Epithelial cell of esophagus (primary cell): ENCODE data around the gene RAB12.

Source experiments
- DNase-seq: peaks from one replicate; pipeline ENCODE4 v3.0.0; 2010; ENCODE audit warnings: low read depth
- H3K4me3 ChIP-seq: 2 replicates; pipeline ENCODE4 v1.5.1; 2011; ENCODE audit warnings: mild to moderate bottlenecking, low read length, control low read depth
- TF ChIP-seq, protein P1 (sequence below): IDR thresholded peaks from 2 replicates; pipeline ENCODE4 v1.5.1; 2011; ENCODE audit warnings: low read depth, mild to moderate bottlenecking, low read length, control low read depth, inconsistent platforms; ENCODE audit not compliant: insufficient read depth; ENCODE audit errors: missing control alignments

The RAB12 gene

DNA sequence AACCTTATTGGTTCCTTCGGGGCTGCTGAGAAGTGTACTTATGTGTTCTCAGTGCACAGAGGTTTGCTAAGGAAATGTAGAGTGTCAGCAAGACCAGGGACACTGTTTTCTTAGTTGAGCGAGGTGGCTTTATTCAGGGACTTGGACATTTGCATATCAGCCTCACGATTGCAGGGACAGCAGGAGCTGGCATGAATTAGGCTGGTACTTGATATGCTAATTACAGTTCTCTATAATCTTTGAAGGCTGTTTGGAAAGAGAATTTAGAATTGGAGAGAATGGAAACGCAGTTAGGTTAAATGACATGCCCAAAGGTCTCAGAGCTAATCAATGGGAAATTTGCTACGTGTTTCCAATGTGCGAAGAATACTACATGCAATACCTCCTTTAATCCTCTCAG, 77.4 kb downstream of the RAB12 start:
- H3K4me3 ChIP-seq: no peak overlapping the region
- no peak for DNase-seq
- TF ChIP-seq, protein P1, sequence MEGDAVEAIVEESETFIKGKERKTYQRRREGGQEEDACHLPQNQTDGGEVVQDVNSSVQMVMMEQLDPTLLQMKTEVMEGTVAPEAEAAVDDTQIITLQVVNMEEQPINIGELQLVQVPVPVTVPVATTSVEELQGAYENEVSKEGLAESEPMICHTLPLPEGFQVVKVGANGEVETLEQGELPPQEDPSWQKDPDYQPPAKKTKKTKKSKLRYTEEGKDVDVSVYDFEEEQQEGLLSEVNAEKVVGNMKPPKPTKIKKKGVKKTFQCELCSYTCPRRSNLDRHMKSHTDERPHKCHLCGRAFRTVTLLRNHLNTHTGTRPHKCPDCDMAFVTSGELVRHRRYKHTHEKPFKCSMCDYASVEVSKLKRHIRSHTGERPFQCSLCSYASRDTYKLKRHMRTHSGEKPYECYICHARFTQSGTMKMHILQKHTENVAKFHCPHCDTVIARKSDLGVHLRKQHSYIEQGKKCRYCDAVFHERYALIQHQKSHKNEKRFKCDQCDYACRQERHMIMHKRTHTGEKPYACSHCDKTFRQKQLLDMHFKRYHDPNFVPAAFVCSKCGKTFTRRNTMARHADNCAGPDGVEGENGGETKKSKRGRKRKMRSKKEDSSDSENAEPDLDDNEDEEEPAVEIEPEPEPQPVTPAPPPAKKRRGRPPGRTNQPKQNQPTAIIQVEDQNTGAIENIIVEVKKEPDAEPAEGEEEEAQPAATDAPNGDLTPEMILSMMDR: no peak

DNA sequence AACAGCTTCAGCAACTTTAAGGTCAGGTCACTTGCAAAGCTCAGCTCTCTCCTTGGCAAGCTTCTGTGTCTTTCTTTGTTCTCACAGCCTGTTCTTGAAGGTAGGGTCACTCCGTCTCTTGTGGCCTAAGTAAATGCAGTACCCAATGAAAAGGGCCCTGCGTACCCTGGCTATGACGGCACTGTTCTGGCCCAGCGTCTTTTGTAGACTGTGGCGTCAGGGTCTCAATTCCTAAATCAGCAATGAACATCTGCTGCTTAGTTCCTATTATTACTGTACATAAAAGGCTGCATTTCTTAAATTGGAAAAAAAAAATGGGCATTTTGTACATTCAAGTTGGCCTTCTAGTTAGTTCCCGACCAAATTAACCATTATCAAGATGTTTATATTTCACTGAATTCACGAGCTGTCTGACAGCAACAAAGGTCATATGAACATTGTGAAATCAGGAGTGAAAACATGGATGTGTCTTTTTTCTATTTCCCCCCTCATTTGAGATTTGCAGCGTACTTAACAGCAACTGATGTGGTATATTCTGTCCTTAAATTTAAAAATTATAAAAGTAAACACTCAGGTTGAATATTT, 79.1 kb downstream of the RAB12 start:
- no peak overlapping the region for H3K4me3 ChIP-seq
- no peak for DNase-seq
- TF ChIP-seq, protein P1: no peak

DNA sequence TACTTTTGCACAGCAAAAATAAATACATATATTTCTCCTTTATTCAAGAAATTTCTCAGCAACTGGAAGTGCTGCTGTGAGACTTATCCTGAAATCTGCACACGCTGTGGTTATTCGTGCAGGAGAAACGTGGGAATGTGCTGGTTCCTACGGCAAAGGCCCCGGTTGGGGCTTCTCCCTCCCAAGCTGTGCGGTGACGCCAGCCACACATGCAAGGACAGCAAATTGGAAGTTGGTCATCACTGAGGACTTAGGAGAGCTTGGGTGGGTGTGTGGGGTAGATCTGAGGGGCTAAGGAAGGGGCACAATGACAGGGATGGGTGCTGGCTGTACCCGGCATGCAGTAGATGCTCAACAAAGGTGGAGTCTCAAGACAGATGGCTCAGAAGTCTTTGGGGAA, 79.6 kb downstream of the RAB12 start:
- H3K4me3 ChIP-seq: no peak overlapping the region
- TF ChIP-seq, protein P1: no peak
- no peak for DNase-seq
